Breast epithelium (tissue), 4 donors: ENCODE data around the gene GRIP2. TPM values are rescaled to one million over a fixed set of nuclear protein-coding genes. Genes with fewer than 3 reads are reported as not detected.

Source experiments
- DNase-seq, 2 donors: peaks; one replicate each; pipeline ENCODE4 v3.0.0-alpha.2; 2019; ENCODE audit warnings: low spot score in 2 of 2
- H3K27ac ChIP-seq, 2 donors: fragments of 200-600 bp; sonication (generic) in 1 of 2; one replicate each; pipeline ENCODE4 v1.5.1; 2016 to 2019; ENCODE audit warnings: mild to moderate bottlenecking in 1 of 2
- H3K27me3 ChIP-seq, 2 donors: fragments of 200-600 bp; sonication (generic) in 1 of 2; one replicate each; pipeline versions ENCODE4 v1.5.1 to v1.6.0; 2017 to 2019; ENCODE audit warnings: control low read depth in 1 of 2, mild to moderate bottlenecking in 1 of 2
- H3K36me3 ChIP-seq: fragments of 200-600 bp; one replicate; pipeline ENCODE4 v1.5.1; 2019
- H3K4me1 ChIP-seq, 2 donors: fragments of 200-600 bp; sonication (generic); one replicate each; pipeline ENCODE4 v1.5.1; 2016 to 2019; ENCODE audit warnings: control low read depth in 1 of 2
- H3K4me3 ChIP-seq, 3 donors: fragments of 200-600 bp; sonication (generic); 1 replicate in 2 of 3; 2 replicates in 1 of 3; pipeline ENCODE4 v1.5.1; 2016 to 2019; ENCODE audit warnings: mild to moderate bottlenecking in 3 of 3, moderate library complexity in 2 of 3
- H3K9me3 ChIP-seq, 2 donors: fragments of 200-600 bp; sonication (generic) in 1 of 2; one replicate each; pipeline ENCODE4 v1.5.1; 2016 to 2019; ENCODE audit warnings: control low read depth in 1 of 2
- CTCF ChIP-seq, 3 donors: fragments of 450-650 bp; IDR thresholded peaks; one replicate each; pipeline ENCODE4 v1.5.1; 2016 to 2017; ENCODE audit warnings: antibody characterized with exemption in 3 of 3, mild to moderate bottlenecking in 3 of 3, moderate library complexity in 3 of 3
- POLR2A ChIP-seq: fragments of 450-650 bp; IDR thresholded peaks from one replicate; pipeline ENCODE4 v1.6.1; 2016; ENCODE audit warnings: antibody characterized with exemption, mild to moderate bottlenecking, moderate library complexity
- POLR2AphosphoS5 ChIP-seq, 3 donors: sonication (generic); formaldehyde crosslinking; IDR thresholded peaks; one replicate each; pipeline ENCODE4 v1.6.1; 2017; ENCODE audit warnings: antibody characterized with exemption in 3 of 3
- intact Hi-C: fragments of 100-400 bp; cut with DNase I; formaldehyde crosslinking; loops from one replicate; pipeline ENCODE4 v1.15.1; 2023; ENCODE audit warnings: low total_unique reads
- total RNA-seq, 3 donors: library from RNA; depleted of rRNA; stranded (reverse); fragments of >200 nt; gene quantifications; one replicate each; pipeline ENCODE4 v1.1.0, GENCODE V29; 2016

Gene GRIP2
- total RNA-seq, 3 donors from 2014 or later, result 0.16 to 0.88 (median 0.33) TPM

- no peaks in the 10 kb centered on the region for H3K36me3 ChIP-seq
- H3K4me3 ChIP-seq, result no peak overlapping the region
- H3K27me3 ChIP-seq, result no peaks in the 10 kb centered on the region
- H3K9me3 ChIP-seq, result no peaks in the 10 kb centered on the region
- TF ChIP-seq POLR2A, result no peak
- TF ChIP-seq CTCF (IDR thresholded peaks at IDR 0.05), result no peak
- no peak for TF ChIP-seq POLR2AphosphoS5 (IDR thresholded peaks at IDR 0.05)
- no peak for DNase-seq
- H3K27ac ChIP-seq, result no peak overlapping the region
- no peaks in the 10 kb centered on the region for H3K4me1 ChIP-seq
- intact Hi-C loops, result no loop called here
These were observed 7.3 kb downstream of the GRIP2 start for GRCh38 chr3:14532691-14533456.

GRCh38 chr3:14531856-14532395, 8.2 kb downstream of the GRIP2 start:
- H3K27ac ChIP-seq, result no peak overlapping the region
- no peaks in the 10 kb centered on the region for H3K36me3 ChIP-seq
- TF ChIP-seq POLR2A, result no peak
- TF ChIP-seq CTCF (IDR thresholded peaks at IDR 0.05), result no peak
- no peak for TF ChIP-seq POLR2AphosphoS5 (IDR thresholded peaks at IDR 0.05)
- no peaks in the 10 kb centered on the region for H3K4me1 ChIP-seq
- intact Hi-C loops, result no loop called here
- DNase-seq, result no peak
- no peaks in the 10 kb centered on the region for H3K9me3 ChIP-seq
- H3K27me3 ChIP-seq, result no peaks in the 10 kb centered on the region
- no peak overlapping the region for H3K4me3 ChIP-seq

DNA sequence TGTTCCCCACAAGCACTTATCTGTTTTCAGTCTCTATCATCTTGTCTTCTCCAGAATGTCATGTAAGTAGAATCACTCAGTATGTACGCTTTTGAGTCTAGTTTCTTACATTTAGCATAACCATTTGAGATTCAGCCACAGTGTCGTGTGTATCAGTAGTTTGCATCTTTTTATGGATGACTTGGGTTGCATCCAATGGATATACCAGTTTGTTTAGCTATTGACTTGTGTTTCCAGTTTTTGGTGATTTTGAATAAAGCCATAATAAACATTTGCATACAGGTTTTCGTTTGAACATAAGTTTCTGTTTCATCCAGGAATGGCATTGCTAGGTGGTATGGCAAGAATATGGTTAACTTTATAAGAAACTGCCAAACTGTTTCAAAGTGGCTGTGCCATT, 12.1 kb downstream of the GRIP2 start:
- H3K27me3 ChIP-seq, result no peaks in the 10 kb centered on the region
- H3K36me3 ChIP-seq, result no peaks in the 10 kb centered on the region
- TF ChIP-seq CTCF (IDR thresholded peaks at IDR 0.05), result no peak
- TF ChIP-seq POLR2A, result no peak
- TF ChIP-seq POLR2AphosphoS5 (IDR thresholded peaks at IDR 0.05), result no peak
- no peaks in the 10 kb centered on the region for H3K4me1 ChIP-seq
- intact Hi-C loops, result no loop called here
- no peak overlapping the region for H3K27ac ChIP-seq
- H3K9me3 ChIP-seq, result no peaks in the 10 kb centered on the region
- no peak overlapping the region for H3K4me3 ChIP-seq
- DNase-seq, result no peak

DNA sequence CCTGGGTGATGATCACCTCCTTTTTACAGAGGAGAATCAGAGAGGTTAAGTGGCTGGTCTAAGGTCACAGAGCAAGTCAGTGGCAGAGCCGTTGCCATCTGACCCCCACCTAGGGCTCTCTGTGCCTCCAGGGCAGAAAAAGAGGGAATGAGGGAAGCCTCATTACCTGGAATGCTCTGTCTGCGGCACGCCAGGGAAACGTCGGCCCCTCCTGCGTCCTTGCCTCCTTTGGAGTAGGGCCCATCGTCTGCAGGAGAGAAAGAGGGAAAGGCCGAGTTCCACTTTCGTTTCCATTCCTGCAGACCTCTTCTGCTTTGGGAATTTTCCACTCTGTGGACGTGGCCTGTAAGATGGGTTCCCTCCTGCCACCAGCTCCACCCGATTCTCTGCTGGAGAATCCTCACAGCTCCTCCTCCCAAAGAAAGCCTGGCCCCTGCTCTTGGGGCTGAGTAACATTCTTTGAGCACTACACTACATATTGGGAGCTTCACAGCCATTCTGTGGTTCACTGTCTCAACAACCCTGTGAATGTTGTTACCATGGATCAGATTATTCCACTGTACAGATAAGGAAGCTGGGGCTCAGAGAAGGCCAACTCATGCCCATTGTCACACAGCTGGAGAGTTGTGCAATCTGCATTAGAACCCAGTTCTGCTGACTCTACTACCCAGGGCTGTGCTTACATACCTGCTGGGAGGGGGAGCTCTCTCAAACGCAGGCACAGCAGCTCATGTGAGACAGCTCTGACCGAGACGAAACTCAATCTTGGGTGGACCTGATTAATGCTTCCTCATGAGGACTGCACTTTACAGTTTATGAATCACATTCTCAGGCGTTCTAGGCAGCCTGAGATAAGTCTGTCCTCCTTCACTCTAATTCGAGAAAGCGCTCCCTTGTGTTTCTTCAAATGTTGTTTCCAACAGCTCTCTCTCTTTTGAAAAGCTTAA, 14.2 kb downstream of the GRIP2 start:
- intact Hi-C loops, result no loop called here
- H3K4me3 ChIP-seq, result peak overlapping the region in 2 of 3 donors; percentile 11 to 45
- peak in 1 of 2 donors; percentile 43 for DNase-seq
- H3K27ac ChIP-seq, result peak overlapping the region; percentile 21 to 51
- H3K4me1 ChIP-seq, result no peaks in the 10 kb centered on the region
- H3K36me3 ChIP-seq, result no peaks in the 10 kb centered on the region
- no peak for TF ChIP-seq POLR2A
- TF ChIP-seq CTCF (IDR thresholded peaks at IDR 0.05), result no peak
- no peak for TF ChIP-seq POLR2AphosphoS5 (IDR thresholded peaks at IDR 0.05)
- H3K27me3 ChIP-seq, result no peaks in the 10 kb centered on the region
- no peaks in the 10 kb centered on the region for H3K9me3 ChIP-seq
